Smooth muscle cell (in vitro differentiated cells): ENCODE results near the gene SLC10A3. TPM values are rescaled to one million over a fixed set of nuclear protein-coding genes. Genes with fewer than 3 reads are reported as not detected.

Experiments
- DNase-seq: peaks from one replicate; lab custom pipeline; 2025; ENCODE audit not compliant: unreplicated experiment; lab: John Stamatoyannopoulos, UW
- H2AFZ ChIP-seq: fragments of 200-600 bp; sonication (generic); 2 replicates; pipeline ENCODE4 v1.6.0; 2016; ENCODE audit warnings: antibody characterized with exemption, low read depth, mild to moderate bottlenecking
- H3F3A ChIP-seq: fragments of 200-600 bp; sonication (generic); 2 replicates; pipeline ENCODE4 v1.6.0; 2017; ENCODE audit warnings: antibody characterized with exemption, low read depth
- H3K27ac ChIP-seq: fragments of 200-600 bp; sonication (generic); 2 replicates; pipeline ENCODE4 v1.5.1; 2016; ENCODE audit warnings: low read depth, mild to moderate bottlenecking
- H3K27me3 ChIP-seq: fragments of 200-600 bp; sonication (generic); 2 replicates; pipeline ENCODE4 v1.6.1; 2016; ENCODE audit warnings: low read depth, mild to moderate bottlenecking
- H3K36me3 ChIP-seq: fragments of 200-600 bp; sonication (generic); 2 replicates; pipeline ENCODE4 v1.5.1; 2016; ENCODE audit warnings: low read depth
- H3K4me1 ChIP-seq: fragments of 200-600 bp; sonication (generic); 2 replicates; pipeline ENCODE4 v1.5.1; 2016; ENCODE audit warnings: low read depth
- H3K4me2 ChIP-seq: fragments of 200-600 bp; sonication (generic); 2 replicates; pipeline ENCODE4 v1.6.0; 2016; ENCODE audit warnings: mild to moderate bottlenecking
- H3K4me3 ChIP-seq: fragments of 200-600 bp; sonication (generic); 2 replicates; pipeline ENCODE4 v1.5.1; 2016; ENCODE audit warnings: mild to moderate bottlenecking
- H3K79me2 ChIP-seq: fragments of 200-600 bp; sonication (generic); 2 replicates; pipeline ENCODE4 v1.6.0; 2016; ENCODE audit warnings: low read depth, mild to moderate bottlenecking
- H3K9ac ChIP-seq: fragments of 200-600 bp; sonication (generic); 2 replicates; pipeline ENCODE4 v1.6.0; 2016; ENCODE audit warnings: low read depth
- H3K9me3 ChIP-seq: fragments of 200-600 bp; sonication (generic); replicated peaks from 2 replicates; pipeline ENCODE4 v1.5.1; 2016; ENCODE audit warnings: low read depth
- H4K20me1 ChIP-seq: fragments of 200-600 bp; sonication (generic); 2 replicates; pipeline ENCODE4 v1.6.0; 2016; ENCODE audit warnings: low read depth
- CTCF ChIP-seq: fragments of 200-600 bp; sonication (generic); IDR thresholded peaks from 2 replicates; pipeline ENCODE4 v1.5.1; 2017; ENCODE audit warnings: borderline replicate concordance, mild to moderate bottlenecking, antibody characterized with exemption; ENCODE audit not compliant: insufficient read depth, poor library complexity, severe bottlenecking
- WGBS: methylation state at CpG from one replicate; pipeline ENCODE4 v1.1.7; 2016; ENCODE audit warnings: low lambda C conversion rate; 5-methylcytosine and 5-hydroxymethylcytosine counted together
- polyA plus RNA-seq: library from polyadenylated mRNA; unstranded; fragments of >200 nt; fragmentation: Nextera tagmentation; extraction: Ambion mirVana; gene quantifications from 2 replicates; pipeline ENCODE4 v1.2.1, GENCODE V29; 2016
- total RNA-seq: library from RNA; depleted of rRNA; stranded (reverse); fragments of >200 nt; gene quantifications from 2 replicates; pipeline ENCODE4 v1.2.3, GENCODE V29; 2014

SLC10A3 gene
- total and polyA plus RNA-seq, 2 experiments from 2014 or later: 34.7 to 52.1 TPM

DNA sequence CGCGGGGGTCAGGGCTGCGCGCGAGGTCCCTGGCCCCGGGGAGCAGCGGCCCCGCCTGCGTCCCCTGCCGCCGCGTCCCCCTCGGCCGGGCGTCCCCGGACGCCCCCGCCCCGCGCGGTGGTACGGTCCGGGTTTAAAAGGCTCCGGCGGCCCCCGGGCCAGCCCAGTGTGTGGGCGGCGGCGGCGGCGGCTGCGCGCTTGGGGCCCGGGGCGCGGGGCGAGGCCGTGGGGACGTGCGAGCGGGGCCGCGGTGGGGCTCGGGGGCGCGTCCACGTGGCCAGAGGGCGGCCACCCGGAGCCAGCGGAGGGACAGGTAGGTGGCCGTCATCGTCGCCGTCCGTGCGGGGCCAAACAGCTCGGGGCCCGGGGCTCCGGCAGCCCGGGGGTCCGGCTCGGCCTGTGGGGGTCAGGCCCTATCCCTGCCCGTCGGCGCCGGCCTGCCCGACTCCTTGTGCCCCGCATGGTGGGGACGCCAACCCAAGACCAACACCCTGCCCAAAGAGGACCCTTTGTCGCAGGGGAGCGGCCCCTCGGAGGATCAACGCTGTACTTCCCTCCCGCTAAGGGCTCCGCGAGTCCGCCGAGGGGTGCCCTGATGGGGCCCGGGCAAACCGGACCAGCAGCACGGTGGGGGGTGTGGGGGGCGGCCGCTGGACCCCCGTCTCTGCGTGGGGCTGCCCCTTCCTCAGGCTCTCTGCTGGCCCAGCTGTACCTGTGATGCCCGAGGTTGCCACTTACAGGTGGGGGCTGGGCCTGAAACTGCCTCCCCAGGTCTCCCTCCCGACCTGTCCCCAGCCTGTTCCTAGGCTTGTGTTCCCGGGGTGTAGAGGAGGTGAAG, 32.1 kb downstream of the SLC10A3 start, which contains the start of gene PLXNA3:
Gene PLXNA3 (plus strand): TSS at position 166 of the 838 bp plus-strand sequence. CDS start 1,903 bp downstream, outside the sequence.
- Histone ChIP-seq H3F3A (no peaks in the 10 kb centered on the region), H3K9ac (peak within 1 kb of the TSS; percentile 60), H3K4me3 (peak within 1 kb of the TSS; percentile 64), H3K4me2 (peak within 1 kb of the TSS; percentile 88), H3K27ac (no peak within 1 kb of the TSS), H4K20me1 (peaks cover 40% of the 10 kb centered on the region), H3K36me3 (no peaks in the 10 kb centered on the region), H2AFZ (no peak within 1 kb of the TSS), H3K27me3 (no peaks in the 10 kb centered on the region), H3K9me3 (no peaks in the 10 kb centered on the region), H3K4me1 (peaks cover 6% of the 10 kb centered on the region), H3K79me2 (peaks cover 37% of the 10 kb centered on the region)
- TF ChIP-seq CTCF: no peak
- DNase-seq: no peak
- 64% methylated on average over 19 of the region's 88 CpGs for WGBS

DNA sequence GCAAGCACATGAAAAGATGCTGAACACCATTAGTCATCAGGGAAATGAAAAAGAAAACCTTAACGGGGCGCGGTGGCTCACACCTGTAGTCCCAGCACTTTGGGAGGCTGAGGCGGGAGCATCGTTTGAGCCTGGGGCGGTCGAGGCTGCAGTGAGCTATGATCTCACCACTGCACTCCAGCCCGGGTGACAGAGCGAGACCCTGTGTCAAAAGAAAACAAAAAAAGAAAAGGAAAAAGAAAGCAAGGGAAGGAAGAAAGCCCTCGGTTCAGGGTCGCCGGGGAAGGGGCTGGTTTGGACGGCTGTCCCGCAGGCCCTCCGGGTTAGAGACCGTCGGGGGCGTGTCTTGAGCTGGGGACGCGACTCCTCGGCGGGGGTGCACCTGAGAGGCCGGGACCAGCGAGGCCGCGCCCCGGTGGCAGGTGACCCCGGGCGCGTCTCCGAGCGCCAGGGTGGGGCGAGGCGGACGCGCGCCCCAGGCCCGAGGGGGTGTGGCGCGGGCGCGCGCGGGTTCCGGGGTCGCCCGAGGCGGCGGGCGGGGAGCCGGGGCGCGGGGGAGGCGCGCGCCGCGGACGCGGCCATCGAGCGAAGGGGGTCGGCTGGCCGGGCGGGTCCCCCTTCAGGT, 32.8 kb downstream of the SLC10A3 start:
- 52% methylated on average over 22 of the region's 65 CpGs for WGBS
- Histone ChIP-seq H3K27ac (no peak overlapping the region), H3K9ac (no peak overlapping the region), H4K20me1 (peaks cover 34% of the 10 kb centered on the region), H3F3A (no peaks in the 10 kb centered on the region), H3K4me1 (peaks cover 6% of the 10 kb centered on the region), H3K4me2 (peak overlapping the region; percentile 81), H3K4me3 (peak overlapping the region; percentile 64), H3K27me3 (no peaks in the 10 kb centered on the region), H3K79me2 (peaks cover 37% of the 10 kb centered on the region), H3K36me3 (no peaks in the 10 kb centered on the region), H2AFZ (no peak overlapping the region), H3K9me3 (no peaks in the 10 kb centered on the region)
- no peak for TF ChIP-seq CTCF
- no peak for DNase-seq

DNA sequence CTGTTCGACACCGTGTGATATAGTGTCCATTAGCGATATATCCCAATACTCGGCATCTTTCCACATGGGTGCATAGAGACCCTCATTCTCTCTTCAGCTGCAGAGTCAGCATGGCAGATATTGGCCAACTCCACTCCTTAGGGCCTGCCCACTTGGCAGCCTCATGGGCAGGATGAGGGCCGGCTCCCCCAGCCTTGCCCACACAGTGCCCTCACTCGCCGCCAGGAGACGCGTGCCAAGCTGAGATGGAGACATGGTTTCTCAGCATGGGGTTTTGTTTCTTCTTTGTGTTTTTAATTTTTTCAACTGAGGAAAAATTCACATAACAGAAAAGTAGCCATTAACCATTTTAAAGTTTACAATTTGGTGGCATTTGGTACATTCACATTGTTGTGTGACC, 37.6 kb downstream of the SLC10A3 start:
- Histone ChIP-seq H3K79me2 (no peaks in the 10 kb centered on the region), H4K20me1 (no peaks in the 10 kb centered on the region), H3K27ac (no peak overlapping the region), H3K36me3 (no peaks in the 10 kb centered on the region), H3K4me1 (no peaks in the 10 kb centered on the region), H3F3A (no peaks in the 10 kb centered on the region), H3K27me3 (no peaks in the 10 kb centered on the region), H3K9ac (no peak overlapping the region), H3K9me3 (no peaks in the 10 kb centered on the region), H3K4me3 (no peak overlapping the region), H3K4me2 (no peak overlapping the region), H2AFZ (no peak overlapping the region)
- 95% methylated on average over 9 of the region's 9 CpGs for WGBS
- DNase-seq: no peak
- no peak for TF ChIP-seq CTCF
